ENCODE results near the gene ARHGAP33. TPM values are rescaled to one million over a fixed set of nuclear protein-coding genes. Genes with fewer than 3 reads are reported as not detected.
A peak's percentile ranks its signal among the peaks of the same experiment; 100 is the strongest.

ARHGAP33 gene
- total RNA-seq, 1 experiment from 2014 or later: 19.5 TPM

- no peak overlapping the region for H3K4me2 ChIP-seq (ENCODE audit: insufficient read depth, insufficient read length, low read length)
- no peak overlapping the region for H3T11ph ChIP-seq (ENCODE audit: low read length)
- no peak overlapping the region for H2BK20ac ChIP-seq (ENCODE audit: low read depth, low read length, poor library complexity, severe bottlenecking)
- Mint-ChIP-seq H3K36me3 (ENCODE audit: insufficient read depth in 1 of 3, low read depth in 3 of 3) (peaks cover 53 to 78% (median 73%) of the 10 kb centered on the region in 3 experiments), H3K27me3 (ENCODE audit: low read depth) (no peaks in the 10 kb centered on the region), H3K4me1 (peaks cover 0 to under 1% of the 10 kb centered on the region in 2 experiments; a peak in 1 of 4 replicates), H3K4me3 (no peak overlapping the region; a peak in 1 of 5 replicates), H3K27ac (peak overlapping the region in 1 of 3 experiments; percentile 73; a peak in 4 of 7 replicates), H3K9me3 (no peaks in the 10 kb centered on the region)
- no peaks in the 10 kb centered on the region for H3K4me1 ChIP-seq (ENCODE audit: insufficient read depth, low read length)
- no CpG with 5 or more reads among the region's 8 CpGs for WGBS (ENCODE audit: extremely low coverage, insufficient read length, low lambda C conversion rate)
- H3K9ac ChIP-seq (ENCODE audit: extremely low read depth, insufficient read length, low read length): no peak overlapping the region
- no peak overlapping the region for H3K4ac ChIP-seq (ENCODE audit: low read depth, low read length)
- H3K23ac ChIP-seq (ENCODE audit: insufficient read length, low read depth, low read length): no peak overlapping the region
- no peaks in the 10 kb centered on the region for H3K27me3 ChIP-seq (ENCODE audit: insufficient read depth, low read length)
- no peak overlapping the region for H3K56ac ChIP-seq (ENCODE audit: insufficient read length, low read depth, low read length)
- no peak overlapping the region for H4K8ac ChIP-seq (replicated peaks; ENCODE audit: insufficient read length, low read depth, low read length)
- H3K79me1 ChIP-seq (ENCODE audit: insufficient read depth, low read depth, low read length, poor library complexity, severe bottlenecking): no peaks in the 10 kb centered on the region
- no peak overlapping the region for H2BK5ac ChIP-seq (ENCODE audit: insufficient read length, low read length)
- no peak overlapping the region for H2BK15ac ChIP-seq (ENCODE audit: low read depth, low read length)
- H2BK120ac ChIP-seq (ENCODE audit: low read depth, low read length, poor library complexity, severe bottlenecking): no peak overlapping the region
- no peaks in the 10 kb centered on the region for H3K79me2 ChIP-seq (ENCODE audit: insufficient read depth, low read length)
- H2BK12ac ChIP-seq (ENCODE audit: insufficient read length, low read depth, low read length): no peak overlapping the region
- H4K20me1 ChIP-seq (ENCODE audit: control insufficient read depth, insufficient read depth, insufficient read length): no peaks in the 10 kb centered on the region
- H4K91ac ChIP-seq (ENCODE audit: insufficient read length, low read depth, low read length): no peak overlapping the region
- no peak overlapping the region for H3K27ac ChIP-seq (ENCODE audit: insufficient read length, low read depth, low read length)
- H3K14ac ChIP-seq (ENCODE audit: insufficient read depth, low read length): no peak overlapping the region
- no peaks in the 10 kb centered on the region for H3K9me3 ChIP-seq (ENCODE audit: control insufficient read depth, low read depth, low read length)
- no peak for DNase-seq
- no peaks in the 10 kb centered on the region for H3K23me2 ChIP-seq (ENCODE audit: insufficient read length, low read depth, low read length, poor library complexity, severe bottlenecking)
- H2AFZ ChIP-seq (ENCODE audit: low read length): no peak overlapping the region
- H3K18ac ChIP-seq (ENCODE audit: insufficient read length, low read depth, low read length): no peak overlapping the region
- TF ChIP-seq, protein P1, sequence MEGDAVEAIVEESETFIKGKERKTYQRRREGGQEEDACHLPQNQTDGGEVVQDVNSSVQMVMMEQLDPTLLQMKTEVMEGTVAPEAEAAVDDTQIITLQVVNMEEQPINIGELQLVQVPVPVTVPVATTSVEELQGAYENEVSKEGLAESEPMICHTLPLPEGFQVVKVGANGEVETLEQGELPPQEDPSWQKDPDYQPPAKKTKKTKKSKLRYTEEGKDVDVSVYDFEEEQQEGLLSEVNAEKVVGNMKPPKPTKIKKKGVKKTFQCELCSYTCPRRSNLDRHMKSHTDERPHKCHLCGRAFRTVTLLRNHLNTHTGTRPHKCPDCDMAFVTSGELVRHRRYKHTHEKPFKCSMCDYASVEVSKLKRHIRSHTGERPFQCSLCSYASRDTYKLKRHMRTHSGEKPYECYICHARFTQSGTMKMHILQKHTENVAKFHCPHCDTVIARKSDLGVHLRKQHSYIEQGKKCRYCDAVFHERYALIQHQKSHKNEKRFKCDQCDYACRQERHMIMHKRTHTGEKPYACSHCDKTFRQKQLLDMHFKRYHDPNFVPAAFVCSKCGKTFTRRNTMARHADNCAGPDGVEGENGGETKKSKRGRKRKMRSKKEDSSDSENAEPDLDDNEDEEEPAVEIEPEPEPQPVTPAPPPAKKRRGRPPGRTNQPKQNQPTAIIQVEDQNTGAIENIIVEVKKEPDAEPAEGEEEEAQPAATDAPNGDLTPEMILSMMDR (conservative IDR thresholded peaks at IDR 0.05): no peak
- no peak overlapping the region for H2AK5ac ChIP-seq (ENCODE audit: insufficient read length, low read length)
- no peak overlapping the region for H4K5ac ChIP-seq (ENCODE audit: insufficient read length, low read depth, low read length)
Measured at GRCh38 chr19:35734273-35734672, 41.1 kb upstream of the ARHGAP33 start.

Measured in H9 (cell line).